ENCODE measurements around the gene TNNT1. TPM values are rescaled to one million over a fixed set of nuclear protein-coding genes. Genes with fewer than 3 reads are reported as not detected.

TNNT1 gene
- total RNA-seq, 1 donor from 2014 or later: 8.3 TPM

- no peak overlapping the region for H3K4me2 ChIP-seq (ENCODE audit: low read length)
- DNase-seq (ENCODE audit: low read depth) (no peak), FAIRE-seq (no peak)
- H3K27ac ChIP-seq (ENCODE audit: low read depth, low read length): no peak overlapping the region
- no peaks in the 10 kb centered on the region for H3K9me3 ChIP-seq (ENCODE audit: insufficient read depth, low read depth, low read length)
- H2AFZ ChIP-seq (ENCODE audit: low read depth, low read length): no peak overlapping the region
- Mint-ChIP-seq H3K36me3 (ENCODE audit: low read depth, unreplicated experiment) (peaks cover 11% of the 10 kb centered on the region), H3K4me3 (ENCODE audit: unreplicated experiment) (no peak overlapping the region), H3K27ac (ENCODE audit: unreplicated experiment) (no peak overlapping the region), H3K9me3 (ENCODE audit: unreplicated experiment) (no peaks in the 10 kb centered on the region), H3K27me3 (ENCODE audit: low read depth, unreplicated experiment) (no peaks in the 10 kb centered on the region), H3K4me1 (ENCODE audit: low read depth, unreplicated experiment) (no peaks in the 10 kb centered on the region)
- no peaks in the 10 kb centered on the region for H3K27me3 ChIP-seq (ENCODE audit: insufficient read depth, low read length)
- TF ChIP-seq EZH2 (IDR thresholded peaks at IDR 0.05; ENCODE audit: insufficient read depth, low read length): no peak
- no peak for TF ChIP-seq CTCF (IDR thresholded peaks at IDR 0.05; ENCODE audit: insufficient read depth, low read depth, low read length)
- no peaks in the 10 kb centered on the region for H3K36me3 ChIP-seq (ENCODE audit: insufficient read depth, low read length)
- H3K4me1 ChIP-seq (ENCODE audit: insufficient read depth, low read length): no peaks in the 10 kb centered on the region
- H3K9ac ChIP-seq (ENCODE audit: low read length): no peak overlapping the region
- H3K4me3 ChIP-seq (ENCODE audit: insufficient read depth, low read depth, low read length): no peak overlapping the region
- peaks cover 8% of the 10 kb centered on the region for H3K79me2 ChIP-seq (ENCODE audit: insufficient read depth, low read length)
- peaks cover 30% of the 10 kb centered on the region for H4K20me1 ChIP-seq (ENCODE audit: insufficient read depth, low read length)
Measured at GRCh38 chr19:55095260-55096060, 53.5 kb downstream of the TNNT1 start.

- H3K36me3 ChIP-seq (ENCODE audit: insufficient read depth, low read length): no peaks in the 10 kb centered on the region
- H3K27me3 ChIP-seq (ENCODE audit: insufficient read depth, low read length): no peaks in the 10 kb centered on the region
- H3K4me1 ChIP-seq (ENCODE audit: insufficient read depth, low read length): no peaks in the 10 kb centered on the region
- Mint-ChIP-seq H3K27me3 (ENCODE audit: low read depth, unreplicated experiment) (no peaks in the 10 kb centered on the region), H3K36me3 (ENCODE audit: low read depth, unreplicated experiment) (peaks cover 10% of the 10 kb centered on the region), H3K4me3 (ENCODE audit: unreplicated experiment) (peak overlapping the region; percentile 5), H3K4me1 (ENCODE audit: low read depth, unreplicated experiment) (peaks cover under 1% of the 10 kb centered on the region), H3K9me3 (ENCODE audit: unreplicated experiment) (no peaks in the 10 kb centered on the region), H3K27ac (ENCODE audit: unreplicated experiment) (no peak overlapping the region)
- peaks cover 8% of the 10 kb centered on the region for H3K79me2 ChIP-seq (ENCODE audit: insufficient read depth, low read length)
- H4K20me1 ChIP-seq (ENCODE audit: insufficient read depth, low read length): peaks cover 27% of the 10 kb centered on the region
- FAIRE-seq (no peak), DNase-seq (ENCODE audit: low read depth) (no peak)
- H3K27ac ChIP-seq (ENCODE audit: low read depth, low read length): no peak overlapping the region
- H3K4me2 ChIP-seq (ENCODE audit: low read length): no peak overlapping the region
- TF ChIP-seq EZH2 (IDR thresholded peaks at IDR 0.05; ENCODE audit: insufficient read depth, low read length) (no peak), CTCF (IDR thresholded peaks at IDR 0.05; ENCODE audit: insufficient read depth, low read depth, low read length) (no peak)
- H3K9ac ChIP-seq (ENCODE audit: low read length): no peak overlapping the region
- H3K4me3 ChIP-seq (ENCODE audit: insufficient read depth, low read depth, low read length): no peak overlapping the region
- H3K9me3 ChIP-seq (ENCODE audit: insufficient read depth, low read depth, low read length): no peaks in the 10 kb centered on the region
- no peak overlapping the region for H2AFZ ChIP-seq (ENCODE audit: low read depth, low read length)
Measured at GRCh38 chr19:55094456-55095259, 54.3 kb downstream of the TNNT1 start.

Measured in astrocyte (in vitro differentiated cells and primary cell).